GM18951 (cell line): ENCODE measurements around the gene SCT.

Experiments used
- POLR2A ChIP-seq: IDR thresholded peaks from 4 replicates; pipeline ENCODE4 v1.6.1; 2011; ENCODE audit warnings: mild to moderate bottlenecking; ENCODE audit not compliant: insufficient read length, insufficient read depth; ENCODE audit errors: extremely low read depth
- in situ Hi-C: fragments of 300-500 bp; cut with MboI; formaldehyde crosslinking; loops from one replicate; pipeline ENCODE4 v1.12.0; 2022; ENCODE audit warnings: low sequenced_read_pairs, mixed read lengths, inconsistent platforms; ENCODE audit not compliant: unreplicated experiment

SCT gene

GRCh38 chr11:623999-624704, 2.8 kb downstream of the SCT start:
- in situ Hi-C loops: no loop called here
- no peak for TF ChIP-seq POLR2A

GRCh38 chr11:623349-623869, 3.6 kb downstream of the SCT start:
- TF ChIP-seq POLR2A: no peak
- in situ Hi-C loops: no loop called here

- TF ChIP-seq POLR2A: no peak
These were observed 5.1 kb downstream of the SCT start for GRCh38 chr11:621838-622237.

GRCh38 chr11:620935-621814, 5.8 kb downstream of the SCT start:
- in situ Hi-C loops: no loop called here
- TF ChIP-seq POLR2A: no peak

More at GRCh38 chr11:621838-622237, 5.1 kb downstream of the SCT start:
- in situ Hi-C loops: no loop called here

GRCh38 chr11:620201-620600, 6.8 kb downstream of the SCT start:
- in situ Hi-C loops: no loop called here
- TF ChIP-seq POLR2A: no peak

GRCh38 chr11:619628-620050, 7.3 kb downstream of the SCT start:
- no peak for TF ChIP-seq POLR2A
- in situ Hi-C loops: no loop called here

GRCh38 chr11:618856-619627, 7.9 kb downstream of the SCT start:
- TF ChIP-seq POLR2A: no peak
- in situ Hi-C loops: no loop called here

- TF ChIP-seq POLR2A: no peak
- in situ Hi-C loops: no loop called here
These were observed 8.9 kb downstream of the SCT start for GRCh38 chr11:617912-618682.

- in situ Hi-C loops: no loop called here
These were observed 9.6 kb downstream of the SCT start for GRCh38 chr11:617199-617911.

GRCh38 chr11:616320-617198, 10.4 kb downstream of the SCT start:
- TF ChIP-seq POLR2A: no peak
- in situ Hi-C loops: no loop called here

More at GRCh38 chr11:617199-617911, 9.6 kb downstream of the SCT start:
- no peak for TF ChIP-seq POLR2A
